ENCODE measurements around the gene LRRTM1. TPM values are rescaled to one million over a fixed set of nuclear protein-coding genes. Genes with fewer than 3 reads are reported as not detected.

The LRRTM1 gene
- total and polyA plus RNA-seq, 2 of the 8 experiments (the other 6 are each of a cell fraction or from before 2014, with no cell fraction given), result 1.4 to 2.3 TPM

- Histone ChIP-seq H2BK20ac (ENCODE audit: low read length) (no peak overlapping the region), H3K14ac (ENCODE audit: insufficient read length) (no peak overlapping the region), H3K36me3 (ENCODE audit: control insufficient read depth in 2 of 4, insufficient read depth in 4 of 4, low read length in 3 of 4) (no peaks in the 10 kb centered on the region), H2BK15ac (ENCODE audit: low read length) (0 out of 2 replicates have a peak overlapping the region, but pooled peaks have one; percentile 22), H4K8ac (ENCODE audit: extremely low read depth, insufficient read depth, low read length) (no peak overlapping the region), H3K79me2 (ENCODE audit: control insufficient read depth in 1 of 2, insufficient read depth in 2 of 2, low read length in 2 of 2) (no peaks in the 10 kb centered on the region), H3K27ac (ENCODE audit: low read depth, low read length) (no peak overlapping the region), H3K4me1 (replicated peaks in 1 of 4; ENCODE audit: control insufficient read depth in 3 of 4, insufficient read depth in 4 of 4, low read length in 3 of 4) (peaks cover 0 to 11% (median 5%) of the 10 kb centered on the region in 4 experiments; a peak in 5 of 7 replicates), H3K4me2 (ENCODE audit: insufficient read depth in 1 of 2, low read depth in 2 of 2, low read length in 2 of 2) (no peak overlapping the region), H3K27me3 (replicated peaks in 1 of 4; ENCODE audit: control insufficient read depth in 3 of 4, extremely low read depth in 1 of 4, insufficient read depth in 3 of 4, low read length in 3 of 4) (no peaks in the 10 kb centered on the region; a peak in 1 of 7 replicates), H3K9ac (replicated peaks in 1 of 4; ENCODE audit: extremely low read depth in 1 of 4, low read depth in 3 of 4, low read length in 3 of 4) (no peak overlapping the region), H2AFZ (ENCODE audit: low read length) (no peak overlapping the region), H2BK12ac (ENCODE audit: low read depth, low read length) (no peak overlapping the region), H4K20me1 (replicated peaks in 1 of 2; ENCODE audit: control insufficient read depth in 1 of 2, insufficient read depth in 2 of 2, low read length in 2 of 2) (no peaks in the 10 kb centered on the region), H3K23me2 (ENCODE audit: low read depth, low read length) (no peaks in the 10 kb centered on the region; the same call in 1 of the 2 replicates), H3K23ac (ENCODE audit: insufficient read length) (no peak overlapping the region), H2BK120ac (replicated peaks; ENCODE audit: low read depth, low read length) (no peak overlapping the region), H3K4me3 (ENCODE audit: extremely low read depth in 1 of 4, insufficient read depth in 2 of 4, low read depth in 3 of 4, low read length in 4 of 4) (no peak overlapping the region), H4K5ac (ENCODE audit: insufficient read length, low read depth, low read length) (no peak overlapping the region), H2AK5ac (ENCODE audit: low read depth, low read length) (no peak overlapping the region; the same call in 1 of the 2 replicates), H3K56ac (replicated peaks; ENCODE audit: insufficient read length, low read depth, low read length) (no peak overlapping the region), H3K18ac (ENCODE audit: extremely low read depth, low read length) (no peak overlapping the region; the same call in 1 of the 2 replicates), H3K9me3 (ENCODE audit: insufficient read depth in 2 of 2, low read depth in 1 of 2, low read length in 1 of 2) (no peaks in the 10 kb centered on the region), H4K91ac (replicated peaks; ENCODE audit: insufficient read length, low read length) (no peak overlapping the region), H2BK5ac (ENCODE audit: low read depth, low read length) (no peak overlapping the region), H3K79me1 (ENCODE audit: low read depth, low read length) (no peaks in the 10 kb centered on the region), H3K4ac (replicated peaks; ENCODE audit: insufficient read length, low read depth, low read length) (no peak overlapping the region)
- 90% methylated on average over 5 of the region's 5 CpGs; no CpG with 5 or more reads in 1 of the 2 experiments for WGBS, 2 experiments (ENCODE audit: extremely low coverage in 1 of 2, insufficient coverage in 1 of 2, insufficient read length in 1 of 2, insufficient replicate concordance in 2 of 2, low coverage in 1 of 2, low lambda C conversion rate in 2 of 2, missing lambda C conversion rate in 1 of 2)
- FAIRE-seq (no peak), DNase-seq (ENCODE audit: low read depth in 1 of 2, low spot score in 2 of 2) (no peak)
- CTCF ChIA-PET (ENCODE audit: partially characterized antibody), result interaction anchor here (0.6 to 1.7 kb wide), 4 partner anchors 21 to 108 kb away, joined by 3 to 4 read pairs (median 4); no protein-coding TSS in a partner anchor
- POLR2A ChIA-PET (ENCODE audit: partially characterized antibody), result no interaction called here
- TF ChIP-seq CTBP2 (IDR thresholded peaks at IDR 0.05; ENCODE audit: borderline replicate concordance, insufficient read depth, insufficient read length, low read length) (no peak), ATF2 (IDR thresholded peaks at IDR 0.05; ENCODE audit: low read length) (no peak), FOSL1 (IDR thresholded peaks at IDR 0.05; ENCODE audit: insufficient read depth, low read depth, low read length) (no peak), EP300 (IDR thresholded peaks at IDR 0.05; ENCODE audit: borderline replicate concordance in 1 of 2, low read depth in 2 of 2, low read length in 2 of 2) (no peak), BRCA1 (IDR thresholded peaks at IDR 0.05; ENCODE audit: low read depth, low read length) (no peak), RNF2 (IDR thresholded peaks at IDR 0.05; ENCODE audit: borderline replicate concordance, low read depth, low read length, missing control alignments, poor library complexity, severe bottlenecking) (no peak)
These were observed 24.9 kb upstream of the LRRTM1 start for GRCh38 chr2:80329491-80329890.
